Ishikawa (cell line): ENCODE measurements around the gene ZNF701.

Experiments used
- EP300 ChIP-seq: IDR thresholded peaks from 2 replicates; pipeline ENCODE4 v1.6.1; 2012; ENCODE audit warnings: borderline replicate concordance
- NFIC ChIP-seq: IDR thresholded peaks from 2 replicates; pipeline ENCODE4 v1.6.1; 2012
- TEAD4 ChIP-seq: IDR thresholded peaks from 2 replicates; pipeline ENCODE4 v1.6.1; 2012
- YY1 ChIP-seq: IDR thresholded peaks from 2 replicates; pipeline ENCODE4 v1.6.1; 2012; ENCODE audit warnings: low read depth
- TF ChIP-seq, protein P1 (sequence below): IDR thresholded peaks from 2 replicates; pipeline ENCODE4 v1.6.1; 2012; ENCODE audit warnings: low read depth, mild to moderate bottlenecking
- TF ChIP-seq, protein P2 (sequence below): IDR thresholded peaks from 2 replicates; pipeline ENCODE4 v1.6.1; 2012

DNA sequence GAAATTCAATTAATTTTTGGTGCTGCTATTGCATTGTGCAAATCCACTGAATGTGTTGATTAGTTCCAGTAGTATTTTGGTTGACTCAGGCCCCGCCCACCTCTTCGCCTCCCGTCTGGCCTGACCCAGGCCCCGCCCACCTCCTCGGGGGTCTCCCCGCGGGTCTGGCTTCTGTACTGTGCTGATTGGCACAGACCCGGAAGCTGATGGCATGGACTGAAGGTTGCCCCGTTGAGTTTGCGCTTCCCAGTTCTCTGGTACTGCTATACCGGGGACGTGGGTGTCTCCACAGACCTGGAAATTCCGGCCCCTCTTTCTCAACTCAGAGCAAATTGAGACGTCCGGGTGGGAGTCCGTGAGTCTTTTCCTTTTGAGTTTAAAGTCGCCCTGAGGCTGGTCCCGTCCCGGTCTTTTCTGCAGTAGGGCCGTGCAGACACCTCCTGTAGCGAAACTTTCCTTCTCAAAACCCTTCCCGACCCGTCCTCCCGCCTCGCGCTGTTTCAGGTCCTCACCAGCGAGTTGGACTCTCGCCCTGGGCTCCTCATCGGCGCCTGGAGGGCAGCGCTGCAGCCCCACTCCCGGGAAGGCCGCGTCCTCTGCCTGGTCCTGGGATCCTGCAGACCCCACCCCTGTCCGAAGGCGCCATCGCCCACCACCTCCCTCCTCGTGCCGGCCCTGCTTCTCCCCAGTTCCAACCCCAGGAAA, 14.8 kb downstream of the ZNF701 start:
- no peak for TF ChIP-seq EP300
- TF ChIP-seq TEAD4, result no peak
- TF ChIP-seq YY1, result no peak
- TF ChIP-seq, protein P1, sequence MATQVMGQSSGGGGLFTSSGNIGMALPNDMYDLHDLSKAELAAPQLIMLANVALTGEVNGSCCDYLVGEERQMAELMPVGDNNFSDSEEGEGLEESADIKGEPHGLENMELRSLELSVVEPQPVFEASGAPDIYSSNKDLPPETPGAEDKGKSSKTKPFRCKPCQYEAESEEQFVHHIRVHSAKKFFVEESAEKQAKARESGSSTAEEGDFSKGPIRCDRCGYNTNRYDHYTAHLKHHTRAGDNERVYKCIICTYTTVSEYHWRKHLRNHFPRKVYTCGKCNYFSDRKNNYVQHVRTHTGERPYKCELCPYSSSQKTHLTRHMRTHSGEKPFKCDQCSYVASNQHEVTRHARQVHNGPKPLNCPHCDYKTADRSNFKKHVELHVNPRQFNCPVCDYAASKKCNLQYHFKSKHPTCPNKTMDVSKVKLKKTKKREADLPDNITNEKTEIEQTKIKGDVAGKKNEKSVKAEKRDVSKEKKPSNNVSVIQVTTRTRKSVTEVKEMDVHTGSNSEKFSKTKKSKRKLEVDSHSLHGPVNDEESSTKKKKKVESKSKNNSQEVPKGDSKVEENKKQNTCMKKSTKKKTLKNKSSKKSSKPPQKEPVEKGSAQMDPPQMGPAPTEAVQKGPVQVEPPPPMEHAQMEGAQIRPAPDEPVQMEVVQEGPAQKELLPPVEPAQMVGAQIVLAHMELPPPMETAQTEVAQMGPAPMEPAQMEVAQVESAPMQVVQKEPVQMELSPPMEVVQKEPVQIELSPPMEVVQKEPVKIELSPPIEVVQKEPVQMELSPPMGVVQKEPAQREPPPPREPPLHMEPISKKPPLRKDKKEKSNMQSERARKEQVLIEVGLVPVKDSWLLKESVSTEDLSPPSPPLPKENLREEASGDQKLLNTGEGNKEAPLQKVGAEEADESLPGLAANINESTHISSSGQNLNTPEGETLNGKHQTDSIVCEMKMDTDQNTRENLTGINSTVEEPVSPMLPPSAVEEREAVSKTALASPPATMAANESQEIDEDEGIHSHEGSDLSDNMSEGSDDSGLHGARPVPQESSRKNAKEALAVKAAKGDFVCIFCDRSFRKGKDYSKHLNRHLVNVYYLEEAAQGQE, result no peak
- TF ChIP-seq, protein P2, sequence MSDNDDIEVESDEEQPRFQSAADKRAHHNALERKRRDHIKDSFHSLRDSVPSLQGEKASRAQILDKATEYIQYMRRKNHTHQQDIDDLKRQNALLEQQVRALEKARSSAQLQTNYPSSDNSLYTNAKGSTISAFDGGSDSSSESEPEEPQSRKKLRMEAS, result no peak
- no peak for TF ChIP-seq NFIC
